ENCODE data around the gene THOP1.

THOP1 gene

GRCh38 chr19:2804156-2805004 lies 19.1 kb downstream of the THOP1 start:
- no peak for DNase-seq (ENCODE audit: low read depth in 2 of 2)

- DNase-seq (ENCODE audit: low read depth in 2 of 2), result no peak
These were observed 20.1 kb downstream of the THOP1 start for GRCh38 chr19:2805261-2805900.

- DNase-seq (ENCODE audit: low read depth in 2 of 2), result no peak
These were observed 20.8 kb downstream of the THOP1 start for GRCh38 chr19:2805991-2806649.

GRCh38 chr19:2806736-2807378 lies 21.6 kb downstream of the THOP1 start:
- no peak for DNase-seq (ENCODE audit: low read depth in 2 of 2)

GRCh38 chr19:2807379-2808128 lies 22.3 kb downstream of the THOP1 start:
- no peak for DNase-seq (ENCODE audit: low read depth in 2 of 2)

- no peak for DNase-seq (ENCODE audit: low read depth in 2 of 2)
These were observed 23.0 kb downstream of the THOP1 start for GRCh38 chr19:2808129-2808941.

- no peak for DNase-seq (ENCODE audit: low read depth in 2 of 2)
These were observed 24.3 kb downstream of the THOP1 start for GRCh38 chr19:2809387-2810140.

GRCh38 chr19:2810141-2811091 lies 25.1 kb downstream of the THOP1 start:
- no peak for DNase-seq (ENCODE audit: low read depth in 2 of 2)

- DNase-seq (ENCODE audit: low read depth in 2 of 2), result no peak
These were observed 26.0 kb downstream of the THOP1 start for GRCh38 chr19:2811221-2811722.

- DNase-seq (ENCODE audit: low read depth in 2 of 2), result no peak
These were observed 26.6 kb downstream of the THOP1 start for GRCh38 chr19:2811735-2812413.

- no peak for DNase-seq (ENCODE audit: low read depth in 2 of 2)
These were observed 27.3 kb downstream of the THOP1 start for GRCh38 chr19:2812414-2813234.

- DNase-seq (ENCODE audit: low read depth in 2 of 2), result no peak
These were observed 28.2 kb downstream of the THOP1 start for GRCh38 chr19:2813235-2814160.

GRCh38 chr19:2814426-2814825 lies 29.1 kb downstream of the THOP1 start:
- no peak for DNase-seq (ENCODE audit: low read depth in 2 of 2)

GRCh38 chr19:2815191-2815614 lies 29.9 kb downstream of the THOP1 start:
- DNase-seq (ENCODE audit: low read depth in 2 of 2), result no peak

- DNase-seq (ENCODE audit: low read depth in 2 of 2), result no peak
These were observed 30.6 kb downstream of the THOP1 start for GRCh38 chr19:2815923-2816322.

GRCh38 chr19:2816641-2817040 lies 31.3 kb downstream of the THOP1 start:
- no peak for DNase-seq (ENCODE audit: low read depth in 2 of 2)
